HG03521 (cell line): ENCODE data around the gene PDIK1L.

Source experiments
- ATAC-seq: cut with Tn5 transposase; IDR thresholded peaks from one replicate; pipeline ENCODE4 v1.9.1; 2021; ENCODE audit warnings: mild to moderate bottlenecking, moderate library complexity; ENCODE audit not compliant: unreplicated experiment

The PDIK1L gene

GRCh38 chr1:26111530-26112406 is at the start of gene PDIK1L:
PDIK1L (plus strand) TSS chr1:26111824; CDS start chr1:26114309, 2,485 bp downstream.
- peak; percentile 68 for ATAC-seq

GRCh38 chr1:26064553-26064952 is 47.1 kb upstream of the PDIK1L start:
- no peak for ATAC-seq

GRCh38 chr1:26066160-26066559 is 45.5 kb upstream of the PDIK1L start:
- ATAC-seq, result no peak

- no peak for ATAC-seq
Measured at GRCh38 chr1:26066857-26067256, 44.8 kb upstream of the PDIK1L start.

GRCh38 chr1:26067432-26067911 is 44.2 kb upstream of the PDIK1L start, which contains the start of gene TRIM63:
TRIM63 (minus strand) TSS chr1:26067630; CDS start chr1:26067494, 136 bp downstream.
- ATAC-seq, result no peak

GRCh38 chr1:26069941-26070295 is 41.7 kb upstream of the PDIK1L start:
- ATAC-seq, result no peak

GRCh38 chr1:26070296-26070962 is 41.2 kb upstream of the PDIK1L start:
- ATAC-seq, result no peak

GRCh38 chr1:26070963-26071342 is 40.7 kb upstream of the PDIK1L start:
- no peak for ATAC-seq

- no peak for ATAC-seq
Measured at GRCh38 chr1:26072305-26072704, 39.3 kb upstream of the PDIK1L start.

GRCh38 chr1:26075421-26076144 is 36.0 kb upstream of the PDIK1L start:
- no peak for ATAC-seq

- no peak for ATAC-seq
Measured at GRCh38 chr1:26077524-26077923, 34.1 kb upstream of the PDIK1L start.

- ATAC-seq, result no peak
Measured at GRCh38 chr1:26078286-26079177, 33.1 kb upstream of the PDIK1L start.

GRCh38 chr1:26079178-26079563 is 32.5 kb upstream of the PDIK1L start:
- no peak for ATAC-seq

- ATAC-seq, result no peak
Measured at GRCh38 chr1:26079960-26080814, 31.4 kb upstream of the PDIK1L start.

- ATAC-seq, result no peak
Measured at GRCh38 chr1:26081267-26082019, 30.2 kb upstream of the PDIK1L start.

GRCh38 chr1:26082020-26082350 is 29.6 kb upstream of the PDIK1L start:
- no peak for ATAC-seq

GRCh38 chr1:26083208-26083607 is 28.4 kb upstream of the PDIK1L start:
- no peak for ATAC-seq

GRCh38 chr1:26084091-26084561 is 27.5 kb upstream of the PDIK1L start:
- ATAC-seq, result no peak

GRCh38 chr1:26084844-26085243 is 26.8 kb upstream of the PDIK1L start:
- ATAC-seq, result no peak
